Esophagus muscularis mucosa (tissue), 3 donors: ENCODE results near the gene PEX11A.

Source experiments
- CTCF ChIP-seq, 3 experiments: fragments of 200-600 bp in 2 of 3; fragments of 450-650 bp in 1 of 3; sonication (generic) in 2 of 3; IDR thresholded peaks; one replicate each; pipeline ENCODE4 v1.5.1; 2017 to 2019; ENCODE audit warnings: antibody characterized with exemption in 3 of 3, mild to moderate bottlenecking in 2 of 3, moderate library complexity in 1 of 3
- EP300 ChIP-seq: sonication (generic); formaldehyde crosslinking; IDR thresholded peaks from one replicate; pipeline ENCODE4 v1.6.1; 2017; ENCODE audit warnings: antibody characterized with exemption

GRCh38 chr15:89667706-89667960 lies 22.9 kb downstream of the PEX11A start:
- TF ChIP-seq CTCF (IDR thresholded peaks at IDR 0.05), result no peak
- TF ChIP-seq EP300, result no peak
